ENCODE data around the gene CYSTM1. TPM values are rescaled to one million over a fixed set of nuclear protein-coding genes. Genes with fewer than 3 reads are reported as not detected.

CYSTM1 gene
- total and polyA plus RNA-seq, 2 of the 8 experiments (the other 6 are each of a cell fraction or from before 2014, with no cell fraction given): 25.0 to 47.8 TPM

GRCh38 chr5:140181525-140181924 is 6.5 kb downstream of the CYSTM1 start:
- no peak overlapping the region for H3K4ac ChIP-seq (replicated peaks; ENCODE audit: insufficient read length, low read depth, low read length)
- H3K27me3 ChIP-seq (replicated peaks in 1 of 4; ENCODE audit: control insufficient read depth in 3 of 4, extremely low read depth in 1 of 4, insufficient read depth in 3 of 4, low read length in 3 of 4): no peaks in the 10 kb centered on the region
- no peak overlapping the region for H2BK15ac ChIP-seq (ENCODE audit: low read length)
- H2AK5ac ChIP-seq (ENCODE audit: low read depth, low read length): no peak overlapping the region
- DNase-seq (ENCODE audit: low read depth in 1 of 2, low spot score in 2 of 2) (no peak), FAIRE-seq (no peak)
- H3K36me3 ChIP-seq (ENCODE audit: control insufficient read depth in 2 of 4, insufficient read depth in 4 of 4, low read length in 3 of 4): no peaks in the 10 kb centered on the region
- TF ChIP-seq TAF1 (IDR thresholded peaks at IDR 0.05; ENCODE audit: low read depth, low read length) (no peak), POLR2A (IDR thresholded peaks at IDR 0.05; ENCODE audit: control extremely low read depth in 1 of 2, low read depth in 2 of 2, low read length in 2 of 2) (no peak), KDM5A (IDR thresholded peaks at IDR 0.05; ENCODE audit: low read length) (no peak), GABPA (IDR thresholded peaks at IDR 0.05; ENCODE audit: borderline replicate concordance, insufficient read depth, low read length) (no peak), FOSL1 (IDR thresholded peaks at IDR 0.05; ENCODE audit: insufficient read depth, low read depth, low read length) (no peak), CEBPB (IDR thresholded peaks at IDR 0.05; ENCODE audit: low read depth, low read length) (no peak)
- no peak overlapping the region for H3K18ac ChIP-seq (ENCODE audit: extremely low read depth, low read length)
- H4K8ac ChIP-seq (ENCODE audit: extremely low read depth, insufficient read depth, low read length): no peak overlapping the region
- no peak overlapping the region for H3K14ac ChIP-seq (ENCODE audit: insufficient read length)
- H4K20me1 ChIP-seq (replicated peaks in 1 of 2; ENCODE audit: control insufficient read depth in 1 of 2, insufficient read depth in 2 of 2, low read length in 2 of 2): no peaks in the 10 kb centered on the region
- no peak overlapping the region for H2BK120ac ChIP-seq (replicated peaks; ENCODE audit: low read depth, low read length)
- H3K79me2 ChIP-seq (ENCODE audit: control insufficient read depth in 1 of 2, insufficient read depth in 2 of 2, low read length in 2 of 2): no peaks in the 10 kb centered on the region
- no peak overlapping the region for H3K4me3 ChIP-seq (ENCODE audit: extremely low read depth in 1 of 4, insufficient read depth in 2 of 4, low read depth in 3 of 4, low read length in 4 of 4)
- POLR2A ChIA-PET (ENCODE audit: partially characterized antibody): no interaction called here
- no peak overlapping the region for H2AFZ ChIP-seq (ENCODE audit: low read length)
- no peak overlapping the region for H3K23ac ChIP-seq (ENCODE audit: insufficient read length)
- no peak overlapping the region for H3K9ac ChIP-seq (replicated peaks in 1 of 4; ENCODE audit: extremely low read depth in 1 of 4, low read depth in 3 of 4, low read length in 3 of 4)
- CTCF ChIA-PET (ENCODE audit: partially characterized antibody): interaction anchor here (1.7 to 6.1 kb wide), 3 partner anchors 12 to 59 kb away, joined by 11 to 41 read pairs (median 13); no protein-coding TSS in a partner anchor
- no peak overlapping the region for H4K5ac ChIP-seq (ENCODE audit: insufficient read length, low read depth, low read length)
- peaks cover 2 to 7% (median 4%) of the 10 kb centered on the region in 4 experiments for H3K4me1 ChIP-seq (replicated peaks in 1 of 4; ENCODE audit: control insufficient read depth in 3 of 4, insufficient read depth in 4 of 4, low read length in 3 of 4)
- no peak overlapping the region for H3K27ac ChIP-seq (ENCODE audit: low read depth, low read length)
- H4K91ac ChIP-seq (replicated peaks; ENCODE audit: insufficient read length, low read length): no peak overlapping the region
- H3K56ac ChIP-seq (replicated peaks; ENCODE audit: insufficient read length, low read depth, low read length): no peak overlapping the region
- H3K23me2 ChIP-seq (ENCODE audit: low read depth, low read length): no peaks in the 10 kb centered on the region
- H2BK20ac ChIP-seq (ENCODE audit: low read length): no peak overlapping the region
- no peaks in the 10 kb centered on the region for H3K79me1 ChIP-seq (ENCODE audit: low read depth, low read length)
- no peaks in the 10 kb centered on the region for H3K9me3 ChIP-seq (ENCODE audit: insufficient read depth in 2 of 2, low read depth in 1 of 2, low read length in 1 of 2)
- H3K4me2 ChIP-seq (ENCODE audit: insufficient read depth in 1 of 2, low read depth in 2 of 2, low read length in 2 of 2): no peak overlapping the region
- 91% methylated on average over 3 of the region's 3 CpGs; no CpG with 5 or more reads in 1 of the 2 experiments for WGBS, 2 experiments (ENCODE audit: extremely low coverage in 1 of 2, insufficient coverage in 1 of 2, insufficient read length in 1 of 2, insufficient replicate concordance in 2 of 2, low coverage in 1 of 2, low lambda C conversion rate in 2 of 2, missing lambda C conversion rate in 1 of 2)
- no peak overlapping the region for H2BK12ac ChIP-seq (ENCODE audit: low read depth, low read length)
- H2BK5ac ChIP-seq (ENCODE audit: low read depth, low read length): no peak overlapping the region

All from H1 (cell line).